ENCODE measurements around the gene MCU.

- TF ChIP-seq, protein P1, sequence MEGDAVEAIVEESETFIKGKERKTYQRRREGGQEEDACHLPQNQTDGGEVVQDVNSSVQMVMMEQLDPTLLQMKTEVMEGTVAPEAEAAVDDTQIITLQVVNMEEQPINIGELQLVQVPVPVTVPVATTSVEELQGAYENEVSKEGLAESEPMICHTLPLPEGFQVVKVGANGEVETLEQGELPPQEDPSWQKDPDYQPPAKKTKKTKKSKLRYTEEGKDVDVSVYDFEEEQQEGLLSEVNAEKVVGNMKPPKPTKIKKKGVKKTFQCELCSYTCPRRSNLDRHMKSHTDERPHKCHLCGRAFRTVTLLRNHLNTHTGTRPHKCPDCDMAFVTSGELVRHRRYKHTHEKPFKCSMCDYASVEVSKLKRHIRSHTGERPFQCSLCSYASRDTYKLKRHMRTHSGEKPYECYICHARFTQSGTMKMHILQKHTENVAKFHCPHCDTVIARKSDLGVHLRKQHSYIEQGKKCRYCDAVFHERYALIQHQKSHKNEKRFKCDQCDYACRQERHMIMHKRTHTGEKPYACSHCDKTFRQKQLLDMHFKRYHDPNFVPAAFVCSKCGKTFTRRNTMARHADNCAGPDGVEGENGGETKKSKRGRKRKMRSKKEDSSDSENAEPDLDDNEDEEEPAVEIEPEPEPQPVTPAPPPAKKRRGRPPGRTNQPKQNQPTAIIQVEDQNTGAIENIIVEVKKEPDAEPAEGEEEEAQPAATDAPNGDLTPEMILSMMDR (IDR thresholded peaks at IDR 0.05; ENCODE audit: poor library complexity, severe bottlenecking) = no peak
- TF ChIP-seq EP300 (conservative IDR thresholded peaks at IDR 0.05; ENCODE audit: poor library complexity, severe bottlenecking) (no peak), POLR2AphosphoS5 (IDR thresholded peaks at IDR 0.05) (no peak), REST (IDR thresholded peaks at IDR 0.05; ENCODE audit: borderline replicate concordance) (no peak), MXI1 (conservative IDR thresholded peaks at IDR 0.05; ENCODE audit: poor library complexity, severe bottlenecking) (no peak)
These were observed 163.2 kb downstream of the MCU start for GRCh38 chr10:72855129-72855528.

All from neural cell (in vitro differentiated cells).